ENCODE results near the gene IRF4.

The IRF4 gene

GRCh38 chr6:383856-384255 is 7.7 kb upstream of the IRF4 start:
- ChIA-PET POLR2A (no interaction called here), CTCF (interaction anchor here (1.7 kb wide), 1 partner anchor 10 kb away, joined by 9 read pairs; no protein-coding TSS in a partner anchor)
- Histone ChIP-seq H3K4me1 (ENCODE audit: control insufficient read depth, insufficient read depth, low read length) (no peaks in the 10 kb centered on the region), H3K27ac (ENCODE audit: extremely low read depth, low read depth, low read length) (no peak overlapping the region), H3K36me3 (ENCODE audit: control insufficient read depth in 2 of 2, insufficient read depth in 1 of 2, low read length in 2 of 2) (no peaks in the 10 kb centered on the region), H3K4me3 (ENCODE audit: low read depth, low read length) (no peak overlapping the region), H3K9me3 (ENCODE audit: control insufficient read depth, insufficient read depth, low read depth, low read length) (no peaks in the 10 kb centered on the region)
- TF ChIP-seq KLF9 (tag by site-specific recombination; IDR thresholded peaks at IDR 0.05; ENCODE audit: low read depth) (no peak), ZXDB (tag by site-specific recombination; IDR thresholded peaks at IDR 0.05) (no peak), PRDM4 (tag by site-specific recombination; IDR thresholded peaks at IDR 0.05) (no peak), ZNF350 (tag by site-specific recombination; IDR thresholded peaks at IDR 0.05) (no peak), ZNF18 (tag by site-specific recombination; IDR thresholded peaks at IDR 0.05) (no peak), ZIC2 (tag by site-specific recombination; IDR thresholded peaks at IDR 0.05) (peak; percentile 71), GLIS1 (tag by site-specific recombination; IDR thresholded peaks at IDR 0.05) (no peak), ZNF121 (tag by site-specific recombination; IDR thresholded peaks at IDR 0.05) (no peak)

- Histone ChIP-seq H3K27ac (ENCODE audit: extremely low read depth, low read depth, low read length) (no peak overlapping the region), H3K9me3 (ENCODE audit: control insufficient read depth, insufficient read depth, low read depth, low read length) (no peaks in the 10 kb centered on the region), H3K4me1 (ENCODE audit: control insufficient read depth, insufficient read depth, low read length) (no peaks in the 10 kb centered on the region), H3K4me3 (ENCODE audit: low read depth, low read length) (no peak overlapping the region), H3K36me3 (ENCODE audit: control insufficient read depth in 2 of 2, insufficient read depth in 1 of 2, low read length in 2 of 2) (no peaks in the 10 kb centered on the region)
- no peak for TF ChIP-seq ZNF112 (tag by site-specific recombination; IDR thresholded peaks at IDR 0.05)
- no peak for TF ChIP-seq SALL2 (tag by site-specific recombination; IDR thresholded peaks at IDR 0.05; ENCODE audit: borderline replicate concordance)
- no peak for TF ChIP-seq ZNF658 (tag by site-specific recombination; IDR thresholded peaks at IDR 0.05)
- no peak for TF ChIP-seq MZF1 (tag by site-specific recombination; IDR thresholded peaks at IDR 0.05; ENCODE audit: borderline replicate concordance)
- TF ChIP-seq ZNF639 (tag by site-specific recombination; IDR thresholded peaks at IDR 0.05): no peak
- no peak for TF ChIP-seq WT1 (tag by site-specific recombination; IDR thresholded peaks at IDR 0.05)
- TF ChIP-seq ZNF596 (tag by site-specific recombination; IDR thresholded peaks at IDR 0.05): no peak
- no peak for TF ChIP-seq ZNF792 (tag by site-specific recombination; IDR thresholded peaks at IDR 0.05)
- TF ChIP-seq ZIC2 (tag by site-specific recombination; IDR thresholded peaks at IDR 0.05): no peak
- no peak for TF ChIP-seq INSM2 (tag by site-specific recombination; IDR thresholded peaks at IDR 0.05)
- TF ChIP-seq PATZ1 (tag by site-specific recombination; IDR thresholded peaks at IDR 0.05): no peak
- no peak for TF ChIP-seq ZNF292 (tag by site-specific recombination; IDR thresholded peaks at IDR 0.05; ENCODE audit: borderline replicate concordance, low read depth)
- TF ChIP-seq ZNF366 (tag by site-specific recombination; conservative IDR thresholded peaks at IDR 0.05): no peak
- TF ChIP-seq SP2 (tag by site-specific recombination; IDR thresholded peaks at IDR 0.05): no peak
- TF ChIP-seq ZNF785 (tag by site-specific recombination; IDR thresholded peaks at IDR 0.05): no peak
- TF ChIP-seq ZNF19 (tag by site-specific recombination; IDR thresholded peaks at IDR 0.05; ENCODE audit: low read depth): no peak
- TF ChIP-seq ZNF121 (tag by site-specific recombination; IDR thresholded peaks at IDR 0.05): no peak
- POLR2A ChIA-PET: no interaction called here
- CTCF ChIA-PET: interaction anchor here (1.7 kb wide), 1 partner anchor 9 kb away, joined by 9 read pairs; no protein-coding TSS in a partner anchor
Measured at GRCh38 chr6:384898-385297, 6.7 kb upstream of the IRF4 start.
